HT-29 (cell line): ENCODE measurements around the gene SUFU. TPM values are rescaled to one million over a fixed set of nuclear protein-coding genes. Genes with fewer than 3 reads are reported as not detected.
A peak's percentile ranks its signal among the peaks of the same experiment; 100 is the strongest.
"Not testable (repeated sequence)": the region's sequence is repeated elsewhere in the genome, so short reads cannot be mapped to it uniquely, and the experiment has no call there.

Experiments used
- DNase-seq: peaks from one replicate; pipeline ENCODE4 v3.0.0-alpha.2; 2015; ENCODE audit warnings: low spot score
- total RNA-seq: library from RNA; depleted of rRNA; stranded (reverse); fragments of >200 nt; shearing (Covaris generic); gene quantifications from 2 replicates; pipeline ENCODE4 v1.2.3, GENCODE V29; 2014

Gene SUFU
- total RNA-seq, 1 experiment from 2014 or later, result 2.0 TPM

DNA sequence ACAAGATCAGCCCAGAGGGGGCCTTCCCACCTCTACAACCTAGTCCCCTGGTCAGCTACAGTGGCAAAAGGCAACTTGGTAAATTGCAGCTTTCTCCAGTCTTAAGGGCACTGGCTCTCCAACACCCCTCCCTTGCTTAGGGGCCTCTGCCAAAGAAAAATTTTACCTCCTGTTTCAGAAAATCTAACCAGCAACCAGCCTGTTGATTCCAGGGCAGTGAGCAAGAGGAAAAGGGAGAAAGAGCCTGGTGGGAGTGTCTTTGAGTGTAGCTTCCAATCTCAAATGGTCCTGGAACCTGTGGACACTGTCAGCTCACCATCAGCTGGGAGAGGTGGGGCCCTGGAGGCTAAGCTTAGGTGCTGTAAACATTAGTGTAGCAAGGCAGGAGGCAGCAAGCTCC, 24.1 kb upstream of the SUFU start:
- DNase-seq, result no peak

- DNase-seq, result no peak
These were observed 23.4 kb upstream of the SUFU start for GRCh38 chr10:102480396-102480795.

GRCh38 chr10:102484021-102484420, 19.8 kb upstream of the SUFU start:
- DNase-seq, result no peak

GRCh38 chr10:102485093-102485784, 18.5 kb upstream of the SUFU start:
- DNase-seq, result no peak

DNA sequence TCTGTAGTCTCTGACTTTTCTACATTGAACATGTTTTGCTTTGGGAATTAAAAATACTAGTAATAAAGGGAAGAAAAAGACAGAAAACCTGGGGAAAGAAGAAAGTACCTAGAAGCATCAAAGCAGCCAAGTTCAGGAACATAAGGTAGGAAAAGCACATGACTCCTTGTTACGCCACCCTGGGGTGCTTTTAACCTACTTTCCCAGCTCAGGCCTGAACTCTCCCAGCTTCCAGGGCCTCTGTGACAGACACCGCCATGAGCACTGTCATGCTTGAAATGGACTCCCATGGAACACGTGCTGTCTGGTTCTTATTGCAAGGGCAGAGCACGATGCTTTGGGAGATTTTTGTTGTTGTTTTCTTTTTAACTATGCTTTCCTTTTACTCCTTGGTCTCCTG, 12.6 kb upstream of the SUFU start:
- DNase-seq, result no peak

DNA sequence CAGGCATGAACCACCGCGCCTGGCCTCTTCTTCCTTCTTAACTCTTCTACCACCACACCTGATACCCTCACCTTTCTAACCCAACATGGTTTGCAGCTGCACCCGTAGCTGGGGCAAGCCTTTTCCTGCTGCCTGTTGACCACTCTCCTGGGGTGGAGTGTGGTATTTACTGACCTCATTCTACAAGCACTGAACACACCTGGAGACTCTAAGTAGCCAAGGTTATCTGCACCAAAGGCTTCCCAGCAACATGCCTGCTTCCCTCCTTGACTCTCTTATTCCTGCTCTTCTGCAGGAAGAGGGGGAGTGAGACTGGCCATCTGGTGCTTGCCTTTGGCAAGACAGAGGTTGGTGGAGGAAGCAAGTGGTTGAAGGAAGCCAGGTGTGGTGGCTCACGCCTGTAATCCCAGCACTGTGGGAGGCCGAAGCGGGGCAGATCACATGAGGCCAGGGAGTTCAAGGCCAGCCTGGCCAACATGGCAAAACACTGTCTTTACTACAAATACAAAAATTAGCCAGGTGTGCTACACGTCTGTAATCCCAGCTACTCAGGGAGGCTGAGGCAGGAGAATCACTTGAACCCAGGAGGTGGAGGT, 11.3 kb upstream of the SUFU start:
- peak; percentile 9 for DNase-seq

DNA sequence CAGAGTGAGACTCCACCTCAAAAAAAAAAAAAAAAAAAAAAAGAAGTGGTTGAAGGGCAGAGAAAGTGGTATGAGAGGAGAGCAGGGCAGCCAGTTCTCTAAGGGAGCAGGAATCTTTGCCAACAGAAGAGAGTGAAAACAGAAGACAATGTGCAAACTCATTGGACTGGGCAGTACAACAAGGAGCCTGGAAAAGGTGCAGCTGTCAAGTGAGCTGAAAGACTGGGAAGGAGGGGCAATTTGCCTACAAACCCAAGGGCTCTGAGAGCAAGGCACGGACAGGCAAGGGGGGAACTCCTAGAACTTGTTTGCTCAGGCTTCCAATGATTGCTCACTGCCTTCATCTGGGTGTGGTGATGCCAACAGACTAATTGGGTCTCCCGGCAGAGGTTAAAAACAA, 10.8 kb upstream of the SUFU start:
- no peak for DNase-seq

DNA sequence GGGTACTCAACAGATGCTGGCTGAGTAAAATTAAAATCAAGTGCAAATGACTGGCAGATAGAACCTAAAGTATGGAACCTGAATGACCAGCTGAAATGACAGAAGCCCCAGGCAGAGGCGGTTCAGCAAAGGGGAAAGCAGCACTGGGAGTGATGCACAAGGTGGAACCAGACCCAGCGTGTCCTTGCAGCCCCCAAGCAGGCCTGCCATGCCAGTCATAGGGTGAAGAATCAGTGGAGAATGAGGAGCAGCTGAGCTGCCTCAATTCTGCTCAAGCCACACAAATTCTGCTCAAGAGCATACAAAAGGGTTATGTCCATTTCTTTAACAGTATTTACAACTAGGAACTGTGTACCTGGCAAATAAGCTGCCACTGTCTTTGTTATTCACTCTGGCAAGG, 10.0 kb upstream of the SUFU start:
- DNase-seq, result no peak

DNA sequence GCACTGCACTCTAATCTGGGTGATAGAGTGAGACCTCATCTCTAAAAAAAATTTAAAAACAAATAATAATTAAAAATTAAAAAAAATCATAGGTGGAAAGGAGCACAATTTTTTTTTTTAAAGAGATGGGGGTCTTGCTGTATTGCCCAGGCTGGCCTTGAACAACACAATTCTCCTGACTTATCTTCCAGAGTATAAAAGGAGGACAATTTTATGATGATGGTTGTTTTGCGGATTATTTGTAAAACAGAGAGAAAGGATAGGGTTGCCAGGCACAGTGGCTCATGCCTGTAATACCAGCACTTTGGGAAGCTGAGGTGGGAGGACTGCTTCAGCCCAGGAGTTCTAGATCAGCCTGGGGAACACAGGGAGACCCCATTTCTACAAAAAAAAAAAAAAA, 6.2 kb upstream of the SUFU start:
- DNase-seq, result no peak

GRCh38 chr10:102499356-102499755, 4.4 kb upstream of the SUFU start:
- DNase-seq, result no peak

GRCh38 chr10:102500686-102501085, 3.1 kb upstream of the SUFU start:
- DNase-seq, result not testable (repeated sequence)

DNA sequence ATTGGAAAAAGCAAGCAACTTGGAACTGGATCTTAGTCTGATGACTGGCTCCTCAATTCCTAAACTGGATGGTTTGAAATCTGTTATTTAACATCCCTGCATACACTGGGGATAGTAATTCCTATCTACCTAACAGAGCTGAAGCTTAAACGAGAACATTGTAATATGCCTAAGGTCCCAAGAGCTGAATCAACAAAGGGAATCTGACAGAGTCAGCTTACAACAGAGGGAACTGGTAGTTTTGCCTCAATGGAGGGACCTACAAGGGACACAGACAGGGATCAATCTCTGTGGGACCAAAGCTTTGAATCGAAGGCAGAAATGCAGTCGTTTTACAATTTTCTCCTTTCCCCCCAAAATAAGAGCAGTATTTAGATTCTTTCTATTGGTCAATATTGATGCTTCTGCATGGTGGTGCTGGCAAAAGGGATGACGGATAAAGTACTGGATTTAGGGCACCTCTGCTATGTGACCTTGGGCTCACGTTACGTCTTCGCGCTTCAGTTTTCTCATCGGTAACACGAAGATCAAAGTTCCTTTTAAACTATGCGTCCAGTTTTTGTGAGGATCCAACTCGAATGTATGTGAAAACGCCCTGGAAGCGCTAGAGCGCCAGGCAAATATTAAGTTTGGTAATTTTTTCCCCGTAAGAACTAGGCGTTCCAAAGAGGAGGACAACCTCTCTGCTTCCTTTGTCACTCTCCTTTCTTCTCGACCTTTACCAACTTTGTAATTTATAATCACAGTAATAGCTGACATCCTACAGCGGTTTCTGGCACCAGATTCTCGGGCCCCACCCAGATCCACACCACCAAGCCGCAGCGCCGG, 2.4 kb upstream of the SUFU start:
- no peak for DNase-seq

DNA sequence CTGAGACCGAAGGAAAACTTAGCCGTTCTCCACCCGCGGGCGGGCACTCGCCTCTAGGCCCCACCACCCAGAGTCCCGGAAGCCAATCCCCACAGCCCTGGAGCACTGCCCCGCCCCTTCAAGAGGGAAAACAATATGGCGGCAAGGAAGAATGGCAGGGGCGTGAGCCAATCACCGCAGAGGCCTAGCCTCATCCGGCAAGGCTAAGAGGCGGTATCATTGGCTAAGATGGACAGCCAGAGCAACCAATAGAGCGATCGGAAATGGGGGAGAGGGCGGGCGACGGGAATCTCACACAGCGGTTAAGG, 1.8 kb upstream of the SUFU start:
- peak; percentile 99 for DNase-seq

DNA sequence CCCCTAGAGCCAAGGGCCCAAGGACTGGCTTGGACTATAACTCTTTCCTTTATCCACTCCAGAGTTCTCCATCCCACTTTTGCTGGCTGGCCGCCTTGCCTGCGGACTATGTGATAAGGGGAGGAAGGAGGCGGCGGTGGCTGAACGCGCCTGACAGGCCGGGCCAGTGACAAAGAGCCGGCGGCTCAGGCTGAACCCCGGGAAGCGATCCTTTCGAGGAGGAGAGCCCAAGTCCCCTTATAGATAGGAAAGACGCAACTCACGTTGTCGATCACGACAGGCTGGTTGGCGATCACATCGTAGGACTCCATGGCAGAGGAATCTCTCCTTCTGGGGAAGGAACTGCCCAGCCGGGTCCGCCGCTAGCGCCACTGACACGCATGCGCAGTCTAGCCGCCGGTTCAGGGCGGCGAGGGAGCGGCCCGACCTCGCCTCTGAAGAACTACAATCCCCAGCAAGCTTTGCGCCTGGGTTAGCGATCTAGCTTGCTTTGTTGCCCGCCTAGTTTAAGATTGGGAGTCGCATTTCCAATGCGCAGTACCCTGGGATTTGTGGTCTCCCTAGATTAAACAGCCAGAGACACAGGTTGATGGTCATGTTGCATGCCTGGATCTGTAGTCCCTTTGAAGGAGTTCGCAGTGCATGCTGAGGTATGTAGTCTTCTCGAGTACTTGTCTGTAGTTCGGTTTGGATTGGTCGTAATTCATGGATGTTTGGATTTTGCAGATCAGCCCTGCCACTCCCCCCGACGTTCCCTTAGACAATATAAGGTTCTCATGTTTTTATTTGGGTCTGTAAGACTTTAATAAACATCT, 1.2 kb upstream of the SUFU start, which contains the start of gene ACTR1A:
Gene ACTR1A, minus strand, starts transcription at position 376 of the 815 bp plus-strand sequence. Its CDS starts 65 bp downstream, at position 311.
- peak; percentile 99 for DNase-seq

DNA sequence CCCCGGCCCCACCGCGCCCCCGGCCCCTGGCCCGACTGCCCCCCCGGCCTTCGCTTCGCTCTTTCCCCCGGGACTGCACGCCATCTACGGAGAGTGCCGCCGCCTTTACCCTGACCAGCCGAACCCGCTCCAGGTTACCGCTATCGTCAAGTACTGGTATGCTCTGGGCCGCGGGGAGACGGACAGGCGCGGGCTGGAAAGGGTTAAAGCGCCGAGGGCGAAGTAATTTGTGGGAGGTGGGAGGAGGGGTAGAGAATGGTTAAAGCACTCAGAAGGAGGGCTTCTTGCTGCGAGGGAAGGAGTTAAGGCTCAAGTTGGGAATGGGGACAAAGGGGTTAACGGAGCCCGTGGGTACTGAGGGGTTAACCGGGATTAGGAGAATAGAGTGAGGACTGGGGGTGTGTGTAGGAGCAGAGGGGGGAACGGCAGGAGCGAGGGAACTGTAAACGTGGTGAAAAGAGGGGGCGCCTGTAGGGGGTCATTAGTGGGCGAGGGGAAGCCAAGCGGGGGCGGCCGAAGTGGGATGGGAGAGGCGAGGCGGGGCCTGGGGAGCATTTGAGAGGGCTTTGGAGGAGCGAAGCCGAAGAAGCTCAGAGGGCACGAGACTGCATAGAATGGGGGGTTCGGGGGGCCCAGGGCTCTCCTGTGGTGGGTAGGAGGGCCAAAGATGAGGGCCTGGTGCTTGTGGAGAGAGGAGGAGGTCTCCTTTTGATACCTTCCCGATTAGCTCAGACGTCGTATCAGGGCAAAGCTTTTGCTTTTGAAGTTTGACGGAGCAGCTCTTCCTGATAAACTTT, 605 bp downstream of the SUFU start:
- DNase-seq, result peak; percentile 23

GRCh38 chr10:102504976-102505300, 1.2 kb downstream of the SUFU start:
- DNase-seq, result no peak

- no peak for DNase-seq
These were observed 1.8 kb downstream of the SUFU start for GRCh38 chr10:102505462-102506115.

GRCh38 chr10:102507521-102507920, 3.7 kb downstream of the SUFU start:
- DNase-seq, result no peak

- DNase-seq, result no peak
These were observed 4.7 kb downstream of the SUFU start for GRCh38 chr10:102508506-102508905.

GRCh38 chr10:102509387-102509786, 5.6 kb downstream of the SUFU start:
- DNase-seq, result no peak
